Activated CD8-positive, alpha-beta memory T cell treated with anti-CD3 and anti-CD28 coated beads, Interleukin-2, amount 50 U/mL, for 4 hours (primary cell): ENCODE data around the gene CELF2.

Experiments used
- DNase-seq: peaks from one replicate; pipeline ENCODE4 v3.0.0-alpha.2; 2020

Gene CELF2

DNA sequence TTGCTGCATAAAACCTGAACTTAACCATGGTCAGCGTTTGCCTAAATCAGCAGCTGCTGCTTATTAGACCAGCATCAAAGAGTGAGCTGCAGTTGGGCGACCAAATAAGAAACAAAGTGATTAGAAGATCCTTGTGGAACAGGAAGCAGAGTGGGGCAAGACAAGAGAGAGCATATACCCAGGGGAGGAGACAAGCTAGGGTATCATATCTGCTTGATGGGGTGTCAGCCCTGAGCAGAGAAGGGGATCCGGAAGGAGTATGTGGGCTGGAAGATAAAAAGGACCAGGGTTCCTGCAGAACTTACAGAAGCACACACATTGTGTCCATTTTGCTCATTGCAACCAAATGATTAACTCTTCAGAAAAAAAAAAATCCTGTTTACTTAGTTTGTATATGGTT, 213.6 kb downstream of the CELF2 start:
- no peak for DNase-seq

DNA sequence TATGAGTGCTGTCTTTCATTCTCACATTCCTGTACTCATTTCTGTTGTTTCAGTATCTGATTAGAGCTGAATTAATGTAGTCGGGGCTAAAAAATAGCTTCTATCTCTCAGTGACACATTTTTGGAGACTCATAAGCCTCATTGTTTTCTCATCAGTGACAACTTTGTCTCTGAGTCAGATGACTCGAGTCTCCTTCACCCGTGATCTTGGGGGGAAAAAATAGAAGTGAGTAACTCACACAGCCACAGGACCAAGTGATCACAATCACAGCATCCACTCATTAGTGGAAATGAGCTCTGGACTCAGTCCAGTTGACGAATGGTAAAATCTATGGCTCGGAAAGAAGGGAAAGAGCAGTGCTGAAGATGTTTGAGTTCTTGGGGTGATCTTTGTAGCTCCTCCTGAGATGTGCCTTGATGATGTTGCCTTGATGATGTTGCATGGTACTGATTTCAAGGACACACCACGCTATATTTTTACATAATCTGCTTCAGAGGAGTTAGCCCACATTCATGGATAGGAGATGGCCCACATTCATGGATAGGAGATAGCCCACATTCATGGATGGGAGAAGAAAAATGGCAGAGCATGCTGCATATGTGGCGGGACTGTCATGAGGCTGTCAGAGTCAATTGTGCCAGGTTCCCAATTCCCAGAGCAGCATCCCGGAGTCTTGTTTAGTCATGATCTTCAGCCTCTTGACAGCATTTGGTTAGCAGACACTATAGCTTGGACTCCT, 214.7 kb downstream of the CELF2 start:
- no peak for DNase-seq

DNA sequence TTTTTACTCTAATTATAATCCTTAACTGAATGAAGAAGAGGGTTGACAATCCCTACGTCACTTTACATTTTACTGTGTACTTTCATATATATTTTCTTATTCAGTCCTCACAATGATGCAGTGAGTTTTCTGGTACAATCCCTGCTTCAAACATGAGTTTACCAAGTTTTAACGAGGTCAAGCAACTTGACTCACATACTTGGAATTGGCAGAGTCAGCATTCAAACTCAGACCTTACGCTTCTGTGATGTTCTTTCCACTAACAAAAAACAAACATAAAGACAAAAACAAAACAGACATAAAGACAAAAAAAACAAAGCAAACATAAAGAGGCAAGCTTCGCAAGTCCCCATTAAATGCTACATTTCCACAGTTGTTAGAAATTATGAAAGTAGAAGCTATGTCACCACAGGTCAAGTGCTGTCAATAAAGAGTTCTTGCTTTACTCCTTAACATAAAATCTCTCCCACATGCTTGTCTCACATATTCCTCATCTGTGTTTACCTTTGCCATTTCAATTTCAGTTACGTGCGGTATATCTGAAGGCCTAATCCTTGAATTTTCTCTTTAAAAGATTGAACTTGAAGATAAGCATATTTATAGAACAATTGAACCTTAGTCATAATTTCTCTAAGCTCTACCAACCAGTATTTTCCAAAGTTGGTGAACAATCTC, 217.3 kb downstream of the CELF2 start:
- DNase-seq = no peak

DNA sequence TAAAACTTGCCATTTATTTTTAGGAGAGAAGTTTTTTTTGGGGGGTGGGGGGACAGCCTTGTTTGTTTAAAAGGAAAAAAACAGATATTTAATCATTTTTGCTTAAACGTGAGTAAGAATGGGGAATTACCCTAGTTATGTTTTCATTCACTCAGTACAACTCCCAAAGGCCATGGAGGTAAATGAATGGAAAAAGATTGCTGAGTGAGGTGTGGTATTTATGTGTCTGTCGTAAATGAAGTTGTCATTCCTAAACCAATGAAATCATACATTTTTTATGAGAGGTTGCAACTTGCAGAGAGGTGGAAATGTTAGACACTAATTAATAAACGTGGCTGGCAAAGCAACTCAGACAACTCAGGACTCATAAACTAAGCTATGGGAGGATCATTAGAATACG, 218.1 kb downstream of the CELF2 start:
- DNase-seq = no peak

DNA sequence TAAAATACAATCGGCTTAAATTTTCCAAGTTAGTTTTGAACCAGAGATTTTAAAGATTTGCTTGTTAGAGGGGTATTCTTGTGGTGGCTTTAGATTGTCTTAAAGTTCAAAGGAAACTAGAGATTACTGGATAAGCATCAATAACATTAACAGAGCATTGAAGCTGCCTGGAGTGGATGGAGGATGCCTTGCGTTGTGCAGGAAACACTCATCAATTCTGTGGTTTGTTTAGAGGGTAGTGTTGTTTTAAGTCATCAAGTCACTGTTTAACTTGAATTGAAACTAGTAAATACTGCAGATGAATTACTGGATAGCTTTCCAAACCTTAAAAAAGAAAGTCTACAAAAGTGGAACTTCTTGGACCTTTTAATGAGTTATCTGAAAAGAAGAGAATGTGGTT, 218.6 kb downstream of the CELF2 start:
- no peak for DNase-seq

DNA sequence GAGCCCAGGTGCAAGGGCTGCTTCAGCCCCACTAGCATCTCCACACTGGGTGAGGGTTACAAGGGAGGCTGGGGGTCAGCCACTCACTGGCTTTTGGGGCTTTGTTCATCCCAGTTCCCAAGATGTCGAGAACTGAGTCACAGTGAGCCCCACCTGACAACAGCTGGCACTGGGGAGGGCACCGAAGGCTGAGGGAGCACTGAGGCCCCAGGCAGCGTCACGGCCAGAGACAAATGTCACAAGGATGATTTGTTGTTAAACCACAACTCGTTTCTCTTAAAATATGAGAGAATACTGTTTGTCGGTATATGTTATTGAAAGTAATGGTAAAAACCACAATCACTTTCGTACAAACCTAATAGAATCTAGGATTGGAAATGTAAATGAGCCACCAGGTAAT, 219.9 kb downstream of the CELF2 start:
- peak; percentile 63 for DNase-seq

DNA sequence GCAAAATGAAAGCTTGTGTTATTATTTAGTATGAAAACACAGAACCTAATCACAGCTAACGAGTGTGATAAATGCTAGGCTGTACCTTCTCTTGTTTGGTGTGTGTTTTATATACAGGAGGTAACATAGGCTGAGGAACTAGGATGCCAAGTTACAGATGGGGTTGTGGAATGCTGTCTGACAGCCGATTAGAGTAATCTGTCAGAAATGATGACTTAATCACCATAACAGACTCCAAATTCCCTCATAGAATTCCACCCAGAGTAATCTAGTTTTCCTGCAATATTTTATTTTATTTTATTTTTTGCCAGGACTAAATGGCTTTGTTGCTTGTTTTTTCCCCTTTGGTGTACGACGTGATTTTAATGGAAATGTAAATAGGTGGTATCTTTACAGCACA, 221.2 kb downstream of the CELF2 start:
- no peak for DNase-seq

DNA sequence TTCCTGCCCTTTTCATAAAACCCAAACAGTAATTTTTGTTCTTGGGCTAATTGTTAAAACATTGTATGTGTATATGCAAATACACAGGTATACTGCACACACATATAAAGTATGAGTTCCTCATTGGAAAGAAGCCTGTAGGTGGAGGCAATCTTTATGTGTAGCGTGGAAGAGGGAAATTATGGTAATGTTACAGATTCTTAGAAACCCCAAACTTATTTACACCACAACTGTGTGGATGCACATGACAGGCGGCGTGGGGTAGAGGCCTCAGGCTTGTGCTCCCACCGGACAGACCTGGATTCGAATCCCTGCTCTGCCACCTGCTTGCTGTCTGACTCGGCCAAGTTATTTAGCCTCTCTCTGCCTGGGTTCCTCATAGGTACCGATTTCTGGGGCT, 223.0 kb downstream of the CELF2 start:
- DNase-seq = no peak

DNA sequence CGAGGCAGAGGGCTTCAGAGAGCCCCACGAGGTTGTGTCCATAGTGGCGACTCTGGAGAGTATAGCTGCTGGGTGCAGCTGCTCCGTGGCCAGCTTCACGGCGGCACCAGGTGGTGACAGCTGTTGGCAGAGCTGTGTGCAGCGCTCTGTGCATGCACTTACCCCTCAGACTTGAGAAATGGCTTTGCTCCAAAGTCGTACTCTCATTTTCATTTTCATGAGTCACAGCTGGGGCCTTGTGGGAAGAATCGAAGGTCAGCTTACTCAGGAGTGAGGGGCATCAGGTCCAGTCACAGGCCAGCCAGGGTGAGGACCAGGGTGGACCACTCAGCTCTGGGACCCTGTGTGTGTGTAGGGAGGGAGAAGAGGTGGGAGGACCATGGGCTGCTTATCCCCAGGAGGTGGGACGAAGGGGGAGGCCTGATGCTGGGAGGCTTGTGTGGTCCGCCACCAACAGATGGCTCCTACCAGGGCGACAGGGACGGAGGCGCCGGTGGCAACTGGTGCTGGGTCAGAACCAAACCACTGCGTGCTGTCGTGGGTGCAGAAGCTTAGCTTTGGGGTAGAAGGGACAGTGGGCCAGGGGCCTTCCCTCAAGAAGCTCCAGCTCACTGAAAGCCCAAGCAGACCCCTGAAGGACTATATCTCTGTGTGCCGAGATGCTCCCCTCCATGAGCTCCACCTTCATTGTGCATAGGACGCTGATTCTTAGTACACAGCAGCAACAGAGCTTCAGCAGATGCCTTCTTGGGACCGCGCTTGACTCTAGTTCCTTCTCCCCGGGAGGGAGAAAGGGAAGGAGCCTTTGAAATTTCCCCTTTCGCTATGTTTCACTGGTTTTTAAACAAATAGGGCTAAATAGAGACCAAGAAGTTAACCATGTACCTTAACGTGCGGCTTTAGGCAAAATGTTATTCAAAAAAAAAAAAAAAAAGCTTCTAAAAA, 225.0 kb downstream of the CELF2 start:
- no peak for DNase-seq

DNA sequence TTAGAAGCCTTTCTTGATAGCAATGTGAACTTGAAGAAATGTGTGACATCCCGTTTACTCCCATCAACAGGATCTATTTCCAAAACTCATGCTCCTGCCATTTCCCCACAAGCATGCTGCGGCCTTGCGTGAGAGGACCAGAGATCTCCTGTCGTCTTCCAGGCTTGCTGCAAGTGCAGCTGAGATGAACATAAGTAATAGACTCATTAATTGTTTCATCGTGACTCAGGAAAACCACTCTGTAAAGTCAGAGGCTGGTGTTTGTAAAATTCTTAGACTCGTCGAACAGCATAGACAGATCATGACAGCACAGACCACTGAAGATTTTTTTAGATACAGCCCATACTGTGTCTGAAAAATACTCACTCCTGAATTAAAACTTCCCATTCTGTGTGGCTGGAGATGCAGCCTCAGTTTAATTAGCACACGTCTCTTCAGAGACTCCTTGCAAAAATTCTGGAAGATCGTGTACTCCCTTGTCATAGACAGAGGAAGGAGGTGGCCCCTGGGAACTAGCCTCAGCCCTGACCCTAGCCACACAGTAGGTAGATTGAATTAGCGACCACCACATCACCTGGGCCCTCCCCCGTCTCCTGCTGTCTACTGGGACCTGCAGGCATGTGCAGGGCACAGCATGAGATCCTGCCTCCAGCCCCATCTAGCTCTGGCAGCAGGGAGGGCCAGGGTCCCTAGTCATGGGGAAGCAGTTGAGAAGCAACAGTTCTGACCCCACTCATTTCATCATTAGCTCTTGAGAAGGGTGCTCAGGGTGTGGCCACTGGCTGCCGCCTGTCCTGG, 226.0 kb downstream of the CELF2 start:
- no peak for DNase-seq

DNA sequence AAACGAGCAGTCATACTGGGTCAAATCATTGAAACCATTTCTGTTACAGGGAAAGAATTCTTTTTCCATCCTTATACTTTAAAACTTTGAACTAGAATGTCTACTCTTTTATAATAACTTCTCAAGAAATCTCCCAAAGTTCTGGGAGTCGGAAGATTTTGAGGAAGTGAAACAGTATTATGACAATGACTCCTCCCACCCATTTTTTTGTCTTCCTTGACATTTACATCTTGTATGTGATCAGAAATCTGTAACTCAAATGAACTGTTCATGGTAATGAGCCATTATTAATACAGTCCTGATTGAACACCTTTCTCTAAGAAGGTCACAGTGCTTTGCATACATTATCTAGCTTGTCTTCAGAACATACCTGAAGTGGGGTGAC, 227.4 kb downstream of the CELF2 start:
- DNase-seq = no peak

DNA sequence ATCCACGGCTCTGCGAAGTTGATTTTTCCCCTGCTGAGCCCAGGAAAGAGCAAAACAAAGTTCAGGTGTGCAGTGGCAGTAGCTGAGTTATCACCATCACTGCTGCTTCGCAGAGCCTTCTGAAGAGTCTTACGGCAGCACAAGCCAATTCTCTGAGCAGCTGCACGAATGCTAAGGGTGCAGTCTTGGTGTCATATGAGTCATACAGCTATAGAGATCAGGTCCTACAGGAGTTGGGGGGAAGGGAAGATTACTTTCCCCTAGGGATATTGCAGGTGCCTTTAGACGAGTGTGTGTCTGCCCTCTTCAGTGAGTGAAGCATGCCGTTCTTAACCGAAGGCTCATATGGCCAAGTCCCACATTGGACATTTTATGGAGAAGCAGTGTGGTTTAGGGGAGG, 227.8 kb downstream of the CELF2 start:
- DNase-seq = no peak

DNA sequence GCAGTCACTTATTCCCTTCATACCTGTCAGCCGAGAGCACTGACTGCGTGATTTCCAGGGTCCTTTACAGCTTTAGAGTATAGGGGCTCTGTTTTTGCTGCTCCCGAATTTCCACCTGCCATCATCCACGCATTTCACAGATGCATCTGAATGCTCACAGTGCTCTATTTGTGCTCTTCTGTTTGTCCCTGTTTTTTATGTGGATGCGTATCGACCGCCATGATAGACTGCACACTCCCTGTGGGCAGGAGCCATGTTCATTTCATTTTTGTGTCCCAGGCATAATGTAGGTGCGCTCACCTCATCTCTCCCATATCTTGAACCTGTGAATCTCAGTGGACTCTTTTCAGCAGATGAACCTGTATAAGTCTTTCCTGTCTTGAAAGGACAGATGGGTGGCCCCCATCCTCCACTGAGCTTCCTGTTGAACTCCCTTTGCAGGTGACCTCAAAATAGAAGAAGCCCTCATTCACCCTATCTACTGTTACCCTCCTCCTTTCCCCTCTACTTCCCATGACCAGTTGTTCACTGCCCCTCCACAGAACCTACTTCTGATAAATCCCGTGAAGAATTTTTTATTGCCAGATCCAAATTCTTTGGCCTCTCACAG, 228.4 kb downstream of the CELF2 start:
- no peak for DNase-seq

DNA sequence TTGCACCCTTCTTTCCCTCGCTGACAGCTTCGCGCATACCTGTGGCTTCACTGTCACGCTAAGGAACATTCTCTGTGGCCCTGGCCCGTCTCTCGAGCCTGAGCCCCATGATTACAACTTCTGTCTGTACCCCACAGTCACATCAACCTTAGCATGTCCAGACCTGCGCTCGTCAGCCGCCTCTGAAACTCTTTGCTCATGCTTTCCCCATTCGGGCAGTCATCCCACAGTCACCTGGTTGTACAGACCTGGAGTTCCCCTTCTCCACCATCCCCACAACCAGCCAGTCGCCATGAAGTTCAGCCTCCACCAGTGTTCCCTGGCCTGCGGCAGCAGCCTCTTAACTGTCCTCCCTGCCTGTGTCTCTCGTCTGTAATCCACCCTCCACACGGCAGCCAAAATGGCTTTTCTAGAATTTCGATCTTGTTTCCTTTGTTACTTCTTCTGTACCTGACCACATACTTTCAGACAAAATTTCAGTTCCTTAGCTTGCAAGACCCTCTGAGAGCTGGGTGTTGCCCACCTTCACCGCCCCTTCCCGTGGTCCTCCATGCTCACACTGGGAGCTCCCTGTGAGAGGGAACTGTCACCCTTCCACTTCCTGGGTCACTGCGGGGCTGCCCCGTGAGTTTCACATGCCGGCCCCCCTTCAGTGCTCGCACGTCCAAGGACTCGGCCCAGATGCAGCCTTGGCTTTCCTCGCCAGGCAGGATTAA, 229.2 kb downstream of the CELF2 start:
- DNase-seq = no peak

DNA sequence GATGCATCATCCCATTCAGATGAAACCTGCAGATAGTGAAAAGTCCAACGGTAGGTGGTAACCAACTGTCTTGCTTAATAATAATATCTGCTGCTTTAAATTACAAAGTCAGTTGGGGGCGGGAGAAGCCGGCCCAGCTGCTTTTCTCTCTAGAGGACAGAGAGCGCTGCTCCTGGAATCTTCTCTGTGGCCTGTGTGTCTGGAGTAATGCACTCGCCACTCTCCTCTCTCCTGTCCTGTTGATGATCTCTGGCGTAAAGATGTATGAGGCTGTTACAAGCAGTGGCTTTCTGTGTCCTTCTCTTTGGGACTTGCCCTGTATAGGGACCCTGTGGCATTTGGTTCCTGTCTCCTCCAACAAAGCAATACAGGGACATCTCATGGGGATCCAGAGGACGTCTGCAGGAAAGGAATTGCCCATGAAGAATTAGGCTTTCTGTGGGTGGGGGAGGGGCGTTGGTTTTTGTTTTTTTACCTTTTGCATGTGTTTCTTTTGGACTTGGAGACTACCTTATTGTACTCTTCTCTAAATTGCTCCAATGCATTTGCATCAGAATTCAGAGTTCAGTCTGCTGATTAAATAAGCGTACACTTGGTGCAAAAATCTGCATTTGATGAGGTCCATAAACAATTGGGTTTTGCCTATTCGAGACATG, 231.6 kb downstream of the CELF2 start:
- no peak for DNase-seq

DNA sequence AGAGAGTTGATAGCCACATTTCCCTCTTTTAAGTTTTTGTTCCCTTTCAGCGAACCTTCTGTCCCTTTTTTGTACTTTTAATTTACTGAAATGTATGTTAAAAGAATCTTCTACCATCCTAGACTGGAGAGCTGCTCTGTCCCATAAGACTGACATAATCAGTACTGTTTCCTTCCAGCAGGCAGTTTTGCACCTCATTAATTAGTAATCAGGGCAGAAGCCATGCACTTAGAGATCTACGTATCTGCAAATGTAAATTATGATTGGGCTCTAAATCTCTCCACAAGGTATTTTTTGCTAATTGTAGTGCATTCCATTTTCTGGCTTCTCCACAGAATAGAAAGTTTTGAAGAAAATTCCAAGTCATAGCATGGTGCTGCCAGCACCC, 232.1 kb downstream of the CELF2 start:
- DNase-seq = no peak

DNA sequence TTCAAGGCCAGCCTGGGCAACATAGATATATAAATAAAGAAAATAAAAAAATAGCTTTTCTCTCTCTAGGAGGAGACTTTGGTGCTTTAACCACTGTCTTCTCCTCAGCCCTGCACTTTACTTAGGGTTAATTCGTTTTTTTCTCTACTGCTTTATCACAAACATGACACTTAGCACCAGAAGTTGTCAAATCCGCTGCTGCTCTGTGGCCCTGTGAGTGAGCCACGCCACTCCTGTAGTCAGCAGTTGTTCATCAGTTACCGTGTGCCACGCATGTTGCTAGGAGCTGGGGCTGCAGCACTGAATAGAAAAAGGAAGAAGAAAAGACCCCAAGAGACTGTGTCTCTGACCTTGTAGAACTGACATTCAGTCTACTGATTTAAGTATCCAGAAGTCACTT, 232.6 kb downstream of the CELF2 start:
- DNase-seq = no peak

DNA sequence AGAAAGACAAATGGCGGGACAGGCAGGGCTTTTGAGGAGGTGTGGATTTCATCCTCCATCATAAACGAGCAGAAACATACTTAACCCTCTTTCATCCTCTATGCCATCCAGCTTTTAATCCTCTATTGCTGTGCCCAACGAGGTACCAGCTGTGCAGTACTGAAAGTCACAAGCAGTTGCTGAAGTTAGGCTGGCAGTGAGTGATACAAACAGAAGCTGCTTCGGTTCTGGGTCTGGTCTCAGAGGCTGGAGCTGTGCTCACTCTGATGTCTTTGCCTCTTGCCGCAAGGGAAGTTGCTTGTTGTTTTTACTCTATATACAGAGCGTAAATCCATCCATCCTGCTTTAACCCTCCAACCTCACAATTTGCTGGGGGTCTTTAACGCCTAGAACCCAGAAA, 235.2 kb downstream of the CELF2 start:
- no peak for DNase-seq

DNA sequence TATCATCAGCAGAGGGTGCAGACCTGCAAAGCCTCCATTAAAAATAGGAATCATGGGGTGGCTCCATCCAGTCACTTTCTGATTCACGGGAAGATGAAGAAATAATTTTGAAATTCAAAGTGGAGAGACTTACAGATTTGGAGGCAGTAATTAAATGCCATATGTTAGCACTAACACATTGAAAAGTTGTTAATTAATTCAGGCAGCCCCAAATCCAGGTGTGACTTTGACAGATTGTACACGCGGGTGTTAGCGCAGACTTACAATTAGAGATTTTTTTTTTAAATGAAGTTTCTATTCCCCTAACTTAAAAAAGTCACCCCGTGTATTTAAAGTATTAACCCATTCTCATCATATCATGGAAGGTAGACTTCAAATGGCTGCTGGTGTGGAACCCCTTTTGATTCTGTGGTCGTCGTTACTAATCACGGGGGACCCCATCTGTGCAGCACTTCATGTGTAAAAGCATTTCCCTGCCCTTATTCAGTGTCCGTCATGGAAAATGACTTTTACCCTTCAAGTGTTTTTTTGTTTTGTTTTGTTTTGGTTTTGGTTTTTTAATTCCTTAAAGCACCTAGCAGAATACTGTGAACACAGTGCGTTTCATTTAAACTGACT, 235.8 kb downstream of the CELF2 start:
- DNase-seq = no peak

DNA sequence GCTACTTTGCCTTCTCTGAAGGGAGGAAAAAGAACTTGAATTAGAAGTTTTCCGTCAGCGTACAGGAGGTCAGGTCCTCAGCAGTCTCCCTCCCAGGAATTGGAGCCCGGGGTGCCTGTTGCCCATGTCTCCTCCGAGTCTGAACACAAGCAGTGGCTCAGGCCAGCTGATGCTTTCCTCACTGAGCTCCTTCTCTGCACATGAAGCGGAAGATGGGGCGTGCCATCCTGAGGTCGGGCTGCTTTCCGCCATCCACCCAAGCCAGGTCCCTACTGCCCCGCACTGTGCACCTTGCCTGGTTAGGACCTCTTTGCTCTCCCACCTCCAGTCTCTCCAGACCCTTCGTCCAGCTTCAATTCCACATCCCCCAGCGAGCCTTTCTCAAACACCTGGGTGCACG, 237.5 kb downstream of the CELF2 start:
- DNase-seq = no peak
